ENCODE data around the gene PTPMT1. TPM values are rescaled to one million over a fixed set of nuclear protein-coding genes. Genes with fewer than 3 reads are reported as not detected.
A peak's percentile ranks its signal among the peaks of the same experiment; 100 is the strongest.

The PTPMT1 gene
- total RNA-seq, 8 experiments from 2014 or later: 31.6 to 62.8 (median 38.9) TPM

DNA sequence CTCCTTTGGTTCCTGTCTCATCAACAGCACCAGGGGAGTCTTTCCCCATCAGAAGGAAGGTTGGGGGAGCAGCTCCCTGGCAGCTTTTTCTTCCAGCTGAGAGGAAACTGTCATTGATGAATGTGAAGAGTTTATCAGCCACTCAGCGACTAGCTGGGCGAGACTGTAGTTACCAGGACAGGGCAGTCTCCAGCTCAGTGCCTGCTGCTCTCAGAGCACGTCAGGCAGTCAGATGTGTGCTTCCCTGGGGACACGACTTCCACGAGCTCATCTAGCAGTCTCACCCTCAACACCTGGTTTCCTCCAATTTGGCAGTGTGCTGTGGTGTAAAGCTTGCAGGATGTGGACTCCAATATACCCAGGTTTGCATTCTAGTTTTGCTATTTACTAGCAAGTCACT lies 41.3 kb downstream of the PTPMT1 start:
- 0 to 42% (median 22%) methylated on average over 1 to 3 of the region's 5 CpGs; no CpG with 5 or more reads in 6 of the 10 experiments for WGBS, 10 experiments
- in situ Hi-C loops (cut with MboI; ENCODE audit: low pct_unique_long_range_greater_than_20kb in 2 of 9, low sequenced_read_pairs in 9 of 9, unreplicated experiment in 9 of 9): no loop called here
- Histone ChIP-seq H3K27ac (no peak overlapping the region), H3K4me3 (no peak overlapping the region), H3K4me1 (replicated peaks in 1 of 2) (no peaks in the 10 kb centered on the region)
- ATAC-seq (replicated peaks in 6 of 8): peak; percentile 8 to 87 (median 64)

- Histone ChIP-seq H3K4me1 (replicated peaks in 1 of 2) (no peaks in the 10 kb centered on the region), H3K27ac (no peak overlapping the region), H3K4me3 (no peak overlapping the region)
- in situ Hi-C loops (cut with MboI; ENCODE audit: low pct_unique_long_range_greater_than_20kb in 2 of 9, low sequenced_read_pairs in 9 of 9, unreplicated experiment in 9 of 9): no loop called here
- peak; percentile 31 to 69 (median 48) for ATAC-seq (replicated peaks in 6 of 8)
- WGBS, 10 experiments: 0 to 100% (median 100%) methylated on average over 1 to 7 of the region's 7 CpGs; no CpG with 5 or more reads in 3 of the 10 experiments
Observed at GRCh38 chr11:47607380-47607779, 42.0 kb downstream of the PTPMT1 start.

GRCh38 chr11:47609675-47610074 lies 44.3 kb downstream of the PTPMT1 start:
- WGBS, 10 experiments: 0 to 87% (median 30%) methylated on average over 1 to 3 of the region's 3 CpGs; no CpG with 5 or more reads in 5 of the 10 experiments
- Histone ChIP-seq H3K4me1 (replicated peaks in 1 of 2) (no peaks in the 10 kb centered on the region), H3K4me3 (no peak overlapping the region), H3K27ac (no peak overlapping the region)
- in situ Hi-C loops (cut with MboI; ENCODE audit: low pct_unique_long_range_greater_than_20kb in 2 of 9, low sequenced_read_pairs in 9 of 9, unreplicated experiment in 9 of 9): no loop called here
- peak in 3 of 8 experiments; percentile 29 to 76 (median 64) for ATAC-seq (replicated peaks in 6 of 8)

GRCh38 chr11:47611348-47611794 lies 46.0 kb downstream of the PTPMT1 start:
- no peak overlapping the region for H3K27ac ChIP-seq
- H3K4me3 ChIP-seq: no peak overlapping the region
- 7 to 100% (median 83%) methylated on average over 1 to 6 of the region's 6 CpGs for WGBS, 10 experiments
- in situ Hi-C loops (cut with MboI; ENCODE audit: low pct_unique_long_range_greater_than_20kb in 2 of 9, low sequenced_read_pairs in 9 of 9, unreplicated experiment in 9 of 9): no loop called here
- H3K4me1 ChIP-seq (replicated peaks in 1 of 2): no peaks in the 10 kb centered on the region
- no peak for ATAC-seq (replicated peaks in 6 of 8)

DNA sequence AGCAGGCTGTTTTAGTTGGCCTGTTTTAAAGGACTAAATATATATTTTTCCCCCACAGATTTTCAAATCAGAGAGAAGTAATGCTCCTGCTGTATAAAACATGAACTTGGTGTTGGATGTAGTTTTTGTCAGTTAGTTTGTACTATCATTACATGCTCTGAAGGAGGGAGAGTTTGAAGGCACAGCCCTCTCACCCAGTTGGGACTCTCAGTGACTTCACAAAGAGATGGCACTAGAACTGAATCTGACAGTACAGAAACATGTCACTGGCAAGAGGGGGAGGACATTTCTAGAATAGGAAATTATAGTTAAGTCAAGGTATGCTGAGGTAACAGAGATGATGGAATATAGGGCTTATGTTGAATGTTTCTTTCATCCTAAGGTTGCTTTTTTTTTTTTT lies 49.9 kb downstream of the PTPMT1 start:
- no peaks in the 10 kb centered on the region for H3K4me1 ChIP-seq (replicated peaks in 1 of 2)
- no peak overlapping the region for H3K4me3 ChIP-seq
- no peak for ATAC-seq (replicated peaks in 6 of 8)
- in situ Hi-C loops (cut with MboI; ENCODE audit: low pct_unique_long_range_greater_than_20kb in 2 of 9, low sequenced_read_pairs in 9 of 9, unreplicated experiment in 9 of 9): no loop called here
- no peak overlapping the region for H3K27ac ChIP-seq

DNA sequence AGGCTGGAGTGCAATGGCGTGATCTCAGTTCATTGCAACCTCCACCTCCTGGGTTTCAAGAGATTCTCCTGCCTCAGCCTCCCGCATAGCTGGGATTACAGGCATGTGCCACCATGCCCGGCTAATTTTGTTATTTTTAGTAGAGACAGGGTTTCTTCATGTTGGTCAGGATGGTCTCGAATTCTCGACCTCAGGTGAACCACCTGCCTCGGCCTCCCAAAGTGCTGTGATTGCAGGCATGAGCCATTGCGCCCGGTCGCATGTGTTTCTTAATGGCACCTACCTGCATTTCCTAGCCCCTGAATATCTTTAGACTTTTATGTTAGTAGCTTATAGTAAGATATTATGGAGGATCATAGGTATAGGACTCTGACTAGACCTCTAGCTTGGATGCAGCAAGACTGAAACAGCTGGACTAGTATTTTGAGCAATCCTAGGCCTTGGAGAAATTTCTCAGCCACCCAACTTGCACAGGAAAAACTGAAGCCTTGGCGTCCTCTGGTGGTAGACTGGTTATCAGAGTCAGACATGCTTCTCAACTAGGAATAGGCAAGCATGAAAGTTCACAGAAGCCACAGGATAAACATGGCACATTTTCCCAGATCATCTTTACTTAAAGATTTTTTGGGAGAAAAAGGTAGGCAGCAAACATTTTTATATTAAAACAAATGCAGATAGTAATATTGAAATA lies 51.5 kb downstream of the PTPMT1 start:
- in situ Hi-C loops (cut with MboI; ENCODE audit: low pct_unique_long_range_greater_than_20kb in 2 of 9, low sequenced_read_pairs in 9 of 9, unreplicated experiment in 9 of 9): no loop called here

DNA sequence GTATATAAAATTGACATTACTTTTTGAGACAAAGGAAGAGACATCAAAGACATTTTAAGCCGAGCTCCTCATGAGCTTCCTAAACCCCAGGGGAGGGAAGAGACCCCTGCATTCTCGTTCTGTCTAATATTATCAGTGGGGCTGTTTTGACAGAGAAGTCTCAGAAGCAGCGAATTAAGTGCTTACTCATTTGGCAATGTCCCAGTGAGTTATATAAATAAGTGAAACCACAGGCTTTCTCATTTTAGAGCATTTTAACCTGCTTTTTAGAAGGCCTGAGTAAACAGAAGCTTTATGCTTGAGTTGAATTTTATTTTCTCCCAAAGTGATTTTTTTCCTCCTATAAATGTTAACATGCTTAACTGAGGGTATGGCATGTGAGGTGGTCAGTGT lies 52.0 kb downstream of the PTPMT1 start:
- H3K27ac ChIP-seq: no peak overlapping the region
- in situ Hi-C loops (cut with MboI; ENCODE audit: low pct_unique_long_range_greater_than_20kb in 2 of 9, low sequenced_read_pairs in 9 of 9, unreplicated experiment in 9 of 9): no loop called here
- ATAC-seq (replicated peaks in 6 of 8): peak in 1 of 8 experiments; percentile 29

More for the DNA sequence above, 51.5 kb downstream of the PTPMT1 start:
- H3K4me1 ChIP-seq (replicated peaks in 1 of 2): no peaks in the 10 kb centered on the region
- WGBS, 10 experiments: 0 to 100% (median 78%) methylated on average over 1 to 7 of the region's 10 CpGs
- H3K4me3 ChIP-seq: no peak overlapping the region
- no peak overlapping the region for H3K27ac ChIP-seq
- ATAC-seq (replicated peaks in 6 of 8): peak; percentile 48 to 89 (median 77)

GRCh38 chr11:47620836-47621378 lies 55.5 kb downstream of the PTPMT1 start:
- in situ Hi-C loops (cut with MboI; ENCODE audit: low pct_unique_long_range_greater_than_20kb in 2 of 9, low sequenced_read_pairs in 9 of 9, unreplicated experiment in 9 of 9): no loop called here
- Histone ChIP-seq H3K4me3 (no peak overlapping the region), H3K4me1 (replicated peaks in 1 of 2) (no peaks in the 10 kb centered on the region), H3K27ac (no peak overlapping the region)
- 82 to 100% (median 94%) methylated on average over 1 to 2 of the region's 2 CpGs; no CpG with 5 or more reads in 1 of the 10 experiments for WGBS, 10 experiments
- ATAC-seq (replicated peaks in 6 of 8): no peak

More for the DNA sequence above, 52.0 kb downstream of the PTPMT1 start:
- Histone ChIP-seq H3K4me1 (replicated peaks in 1 of 2) (no peaks in the 10 kb centered on the region), H3K4me3 (no peak overlapping the region)
- 29 to 89% (median 70%) methylated on average over 2 to 3 of the region's 3 CpGs; no CpG with 5 or more reads in 1 of the 10 experiments for WGBS, 10 experiments

Other genes starting within 250 kb of the PTPMT1 start
- gene MYBPC3, start 212.9 kb upstream of the PTPMT1 start, total RNA-seq: under 1 TPM in 3 of 8 experiments, not detected in 5; 0.04 to 0.09 (median 0.05) TPM
- under 1 TPM in 6 of 8 experiments, not detected in 2; 0.18 to 0.85 (median 0.44) TPM for gene SPI1, start 187.1 kb upstream of the PTPMT1 start, total RNA-seq
- gene SLC39A13, start 157.0 kb upstream of the PTPMT1 start, total RNA-seq: 10 to 100 TPM; 13.8 to 31.6 (median 20.9) TPM
- 100 to 1,000 TPM; 106 to 245 (median 159) TPM for gene PSMC3, start 139.2 kb upstream of the PTPMT1 start, total RNA-seq
- gene RAPSN, start 116.5 kb upstream of the PTPMT1 start, total RNA-seq: 1 to 10 TPM in 3 of 8 experiments, under 1 TPM in 3, not detected in 2; 0.14 to 2.2 (median 0.75) TPM
- 100 to 1,000 TPM in 4 of 8 experiments, 10 to 100 TPM in 4; 47.2 to 125 (median 106) TPM for gene CELF1, start 12.5 kb upstream of the PTPMT1 start, total RNA-seq
- 10 to 100 TPM; 12.6 to 28.8 (median 18.1) TPM for gene KBTBD4, start 13.4 kb downstream of the PTPMT1 start, total RNA-seq
- 100 to 1,000 TPM in 7 of 8 experiments, 10 to 100 TPM in 1; 92.5 to 149 (median 114) TPM for gene NDUFS3, start 13.5 kb downstream of the PTPMT1 start, total RNA-seq
- 1 to 10 TPM in 1 of 8 experiments, under 1 TPM in 6, not detected in 1; 0.27 to 2.5 (median 0.64) TPM for gene FAM180B, start 21.1 kb downstream of the PTPMT1 start, total RNA-seq
- 10 to 100 TPM in 1 of 8 experiments, 1 to 10 TPM in 4, under 1 TPM in 1, not detected in 2; 0.63 to 10.7 (median 5.0) TPM for gene C1QTNF4, start 28.8 kb downstream of the PTPMT1 start, total RNA-seq
- 10 to 100 TPM; 55.8 to 97.7 (median 82.2) TPM for gene MTCH2, start 77.0 kb downstream of the PTPMT1 start, total RNA-seq
- 1 to 10 TPM in 5 of 8 experiments, under 1 TPM in 3; 0.27 to 2.3 (median 1.5) TPM for gene AGBL2, start 149.8 kb downstream of the PTPMT1 start, total RNA-seq
- 100 to 1,000 TPM in 2 of 8 experiments, 10 to 100 TPM in 6; 59.2 to 216 (median 76.4) TPM for gene FNBP4, start 201.7 kb downstream of the PTPMT1 start, total RNA-seq